ENCODE data around the gene RPS6KL1. TPM values are rescaled to one million over a fixed set of nuclear protein-coding genes. Genes with fewer than 3 reads are reported as not detected.
A peak's percentile ranks its signal among the peaks of the same experiment; 100 is the strongest.

RPS6KL1 gene
- polyA plus RNA-seq, 2 of the 4 experiments (the other 2 are of a cell fraction) = 0.32 to 0.99 TPM

DNA sequence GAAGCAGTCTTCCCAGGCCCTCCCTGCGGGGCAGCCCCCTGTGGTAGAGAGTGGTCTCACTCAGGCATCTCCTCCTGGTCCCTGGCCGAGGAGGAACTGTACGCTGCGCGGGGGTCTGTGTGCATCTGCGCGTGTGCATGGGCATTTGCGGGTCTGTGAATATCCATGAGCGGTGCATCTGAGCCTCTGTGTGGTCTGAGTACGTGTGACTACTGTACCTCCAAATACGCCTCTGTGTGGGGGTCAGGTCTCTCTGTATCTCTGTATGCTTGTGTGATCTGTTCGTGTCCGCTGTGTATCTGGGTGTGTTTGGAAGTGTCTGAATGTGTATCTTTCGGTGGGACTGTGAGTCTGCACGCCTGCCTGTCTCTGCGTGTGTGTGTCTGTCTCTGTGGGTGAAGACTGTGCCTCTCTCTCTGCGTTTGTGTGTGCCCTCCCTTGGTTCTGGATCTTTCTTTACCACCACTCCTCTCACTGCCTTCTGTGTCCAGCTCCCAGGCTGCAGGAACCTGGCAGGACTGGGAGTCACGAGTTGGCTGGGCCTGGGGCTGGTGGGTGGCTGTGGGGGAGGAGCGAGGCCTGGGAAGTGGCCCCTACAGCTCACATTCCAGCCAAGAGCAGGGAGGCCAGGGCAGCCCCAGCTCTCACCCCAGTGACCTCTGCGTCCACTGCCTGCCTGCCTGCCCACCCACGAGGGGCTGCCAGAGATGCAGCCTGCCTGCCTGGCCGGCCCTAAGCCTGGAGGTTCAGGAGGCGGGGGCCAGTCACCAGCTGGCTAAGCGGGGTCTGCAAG is 33.4 kb upstream of the RPS6KL1 start (continued):
- TF ChIP-seq MAZ (IDR thresholded peaks at IDR 0.05; ENCODE audit: borderline replicate concordance, low read depth, low read length) (no peak), CEBPB (IDR thresholded peaks at IDR 0.05) (no peak)

DNA sequence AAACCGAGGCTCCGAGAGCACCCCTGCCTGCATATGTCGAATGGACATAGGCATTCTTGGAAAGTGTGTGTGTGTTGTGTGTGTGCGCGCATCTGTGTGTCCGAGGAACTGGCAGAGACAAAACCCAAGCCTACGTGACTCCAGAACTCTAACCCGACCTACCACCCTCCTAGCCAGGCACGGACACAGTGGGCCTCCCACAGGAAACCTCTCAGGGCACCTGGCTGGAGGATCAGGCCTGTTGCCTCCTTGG is 32.9 kb upstream of the RPS6KL1 start:
- TF ChIP-seq, protein P1, sequence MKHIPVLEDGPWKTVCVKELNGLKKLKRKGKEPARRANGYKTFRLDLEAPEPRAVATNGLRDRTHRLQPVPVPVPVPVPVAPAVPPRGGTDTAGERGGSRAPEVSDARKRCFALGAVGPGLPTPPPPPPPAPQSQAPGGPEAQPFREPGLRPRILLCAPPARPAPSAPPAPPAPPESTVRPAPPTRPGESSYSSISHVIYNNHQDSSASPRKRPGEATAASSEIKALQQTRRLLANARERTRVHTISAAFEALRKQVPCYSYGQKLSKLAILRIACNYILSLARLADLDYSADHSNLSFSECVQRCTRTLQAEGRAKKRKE (CRISPR knock-in tag; IDR thresholded peaks at IDR 0.05; ENCODE audit: low read depth) = no peak
- TF ChIP-seq CHD2 (IDR thresholded peaks at IDR 0.05; ENCODE audit: low read length, partially characterized antibody) (no peak), JUNB (IDR thresholded peaks at IDR 0.05) (no peak), KDM1A (IDR thresholded peaks at IDR 0.05; ENCODE audit: low read depth) (no peak), ESRRA (IDR thresholded peaks at IDR 0.05; ENCODE audit: borderline replicate concordance, low read length) (no peak), NR3C1 (IDR thresholded peaks at IDR 0.05) (no peak)
- WGBS (ENCODE audit: missing lambda C conversion rate) = 88% methylated on average over 8 of the region's 9 CpGs
- Histone ChIP-seq H3K27ac (no peak overlapping the region; a peak in 2 of 6 replicates), H3K4me1 (peaks cover 7% of the 10 kb centered on the region), H3K4me3 (peak overlapping the region; percentile 60; the same call in 1 of the 3 replicates), H3K4me2 (peak overlapping the region; percentile 89), H3K9me3 (no peaks in the 10 kb centered on the region)
- POLR2A ChIA-PET = interaction anchor here (0.6 to 1.0 kb wide), 2 partner anchors 14 to 50 kb away, joined by 3 read pairs; no protein-coding TSS in a partner anchor
- no peak for DNase-seq (ENCODE audit: low read depth in 1 of 2, low spot score in 1 of 2)
- CTCF ChIA-PET = interaction anchor here (1.2 to 11.6 kb wide), 5 partner anchors 11 to 133 kb away, joined by 4 to 105 read pairs (median 8); no protein-coding TSS in a partner anchor
- no peak for ATAC-seq
- FAIRE-seq = no peak

DNA sequence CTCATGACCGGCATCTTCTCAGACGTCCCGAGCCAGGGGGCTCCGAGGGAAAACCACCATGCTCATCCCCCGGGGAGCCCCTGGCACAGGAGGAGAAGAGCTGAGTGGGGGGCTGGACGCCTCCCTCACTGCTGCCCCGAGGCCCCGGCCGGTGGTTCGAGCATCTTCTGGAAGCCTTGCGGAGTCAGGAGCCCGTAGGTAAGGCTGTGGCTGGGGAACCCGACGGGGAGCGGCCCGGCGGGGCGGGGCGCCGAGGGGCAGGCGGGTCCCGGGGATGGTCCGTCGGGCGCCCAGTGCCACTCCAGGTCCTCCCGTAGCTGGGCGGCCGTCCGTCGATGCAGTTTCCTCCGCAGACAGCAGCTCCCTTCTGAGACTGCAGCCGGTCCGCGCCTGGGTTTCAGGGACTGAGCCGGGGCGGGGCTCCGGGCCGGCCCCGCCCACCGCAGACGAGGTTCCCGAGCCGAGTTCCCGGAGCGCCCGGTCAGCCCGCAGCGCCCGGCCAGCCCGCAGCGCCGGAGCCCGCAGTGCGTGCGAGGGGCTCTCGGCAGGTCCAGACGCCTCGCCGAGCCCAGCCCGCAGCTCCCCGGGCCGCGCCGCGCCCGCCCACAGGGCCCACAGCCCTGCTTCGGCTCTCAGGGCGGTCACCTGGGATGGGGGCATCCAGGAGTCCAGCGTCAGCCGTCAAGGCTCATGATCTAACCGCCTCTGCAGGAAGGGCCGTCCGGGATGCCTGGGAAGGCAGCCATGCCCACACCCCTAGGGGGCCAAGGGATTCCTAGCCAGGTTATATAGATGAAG is 32.4 kb upstream of the RPS6KL1 start, which contains the start of gene PGF:
Gene PGF, minus strand, starts transcription at position 369 of the 798 bp plus-strand sequence. Its CDS starts 355 bp downstream, at position 14.
- no peaks in the 10 kb centered on the region for H3K9me3 ChIP-seq
- H3K27ac ChIP-seq = peak within 1 kb of the TSS; percentile 60 to 80; a peak in 5 of 6 replicates
- peak within 1 kb of the TSS; percentile 89 for H3K4me2 ChIP-seq
- peaks cover 11% of the 10 kb centered on the region for H3K4me1 ChIP-seq
- ATAC-seq (peak; percentile 77 to 89), FAIRE-seq (no peak), DNase-seq (ENCODE audit: low read depth in 1 of 2, low spot score in 1 of 2) (peak; percentile 30 to 50)
- peak within 1 kb of the TSS; percentile 60 for H3K4me3 ChIP-seq
- 60% methylated on average over 1 of the region's 73 CpGs for WGBS (ENCODE audit: missing lambda C conversion rate)
- POLR2A ChIA-PET = interaction anchor here (0.6 to 1.0 kb wide), 2 partner anchors 14 to 51 kb away, joined by 3 read pairs; no protein-coding TSS in a partner anchor
- no peak for TF ChIP-seq HDAC2 (IDR thresholded peaks at IDR 0.05)
- TF ChIP-seq POLR2A (IDR thresholded peaks at IDR 0.05; ENCODE audit: low read length) = peak; percentile 64
- CTCF ChIA-PET = interaction anchor here (0.8 to 11.6 kb wide), 6 partner anchors 11 to 133 kb away, joined by 3 to 105 read pairs (median 6); no protein-coding TSS in a partner anchor

DNA sequence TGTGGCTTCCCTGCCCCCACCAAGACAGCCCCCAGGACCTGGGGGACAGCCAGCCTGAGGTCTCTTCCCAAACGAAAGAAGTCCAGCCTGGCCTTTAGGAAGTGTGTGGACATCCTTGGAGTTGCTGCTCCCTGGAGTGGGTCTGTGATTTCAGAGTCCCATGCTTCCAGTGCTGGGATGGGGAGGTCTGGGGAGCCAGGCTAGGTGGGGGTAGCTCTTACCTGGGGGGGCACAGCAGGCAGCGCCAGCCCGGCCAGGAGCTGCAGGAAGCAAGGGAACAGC is 31.8 kb upstream of the RPS6KL1 start:
- CTCF ChIA-PET = interaction anchor here (0.8 to 11.6 kb wide), 6 partner anchors 10 to 134 kb away, joined by 3 to 105 read pairs (median 6); no protein-coding TSS in a partner anchor

More for the DNA sequence above, 31.8 kb upstream of the RPS6KL1 start:
- 38% methylated on average over 1 of the region's 3 CpGs for WGBS (ENCODE audit: missing lambda C conversion rate)
- DNase-seq (ENCODE audit: low read depth in 1 of 2, low spot score in 1 of 2) = no peak
- H3K9me3 ChIP-seq = no peaks in the 10 kb centered on the region
- peak overlapping the region; percentile 89 for H3K4me2 ChIP-seq
- H3K27ac ChIP-seq = peak overlapping the region; percentile 60 to 80; a peak in 4 of 6 replicates
- TF ChIP-seq HDAC2 (IDR thresholded peaks at IDR 0.05) = no peak
- TF ChIP-seq CBX8 (IDR thresholded peaks at IDR 0.05) = no peak
- TF ChIP-seq, protein P2, sequence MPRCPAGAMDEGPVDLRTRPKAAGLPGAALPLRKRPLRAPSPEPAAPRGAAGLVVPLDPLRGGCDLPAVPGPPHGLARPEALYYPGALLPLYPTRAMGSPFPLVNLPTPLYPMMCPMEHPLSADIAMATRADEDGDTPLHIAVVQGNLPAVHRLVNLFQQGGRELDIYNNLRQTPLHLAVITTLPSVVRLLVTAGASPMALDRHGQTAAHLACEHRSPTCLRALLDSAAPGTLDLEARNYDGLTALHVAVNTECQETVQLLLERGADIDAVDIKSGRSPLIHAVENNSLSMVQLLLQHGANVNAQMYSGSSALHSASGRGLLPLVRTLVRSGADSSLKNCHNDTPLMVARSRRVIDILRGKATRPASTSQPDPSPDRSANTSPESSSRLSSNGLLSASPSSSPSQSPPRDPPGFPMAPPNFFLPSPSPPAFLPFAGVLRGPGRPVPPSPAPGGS (IDR thresholded peaks at IDR 0.05) = no peak
- no peak for TF ChIP-seq SREBF2 (IDR thresholded peaks at IDR 0.05)
- TF ChIP-seq RAD21 (conservative IDR thresholded peaks at IDR 0.05 in 1 of 2, IDR thresholded peaks at IDR 0.05 in 1 of 2) = no peak
- TF ChIP-seq MAZ (IDR thresholded peaks at IDR 0.05; ENCODE audit: borderline replicate concordance, low read depth, low read length) = no peak
- TF ChIP-seq RARB (CRISPR knock-in tag; IDR thresholded peaks at IDR 0.05) = no peak
- TF ChIP-seq NPAS2 (CRISPR knock-in tag; IDR thresholded peaks at IDR 0.05; ENCODE audit: borderline replicate concordance) = no peak
- no peak for TF ChIP-seq HOXB13 (CRISPR knock-in tag; IDR thresholded peaks at IDR 0.05; ENCODE audit: low read depth)
- no peak for TF ChIP-seq EHF (CRISPR knock-in tag; IDR thresholded peaks at IDR 0.05)
- TF ChIP-seq, protein P3, sequence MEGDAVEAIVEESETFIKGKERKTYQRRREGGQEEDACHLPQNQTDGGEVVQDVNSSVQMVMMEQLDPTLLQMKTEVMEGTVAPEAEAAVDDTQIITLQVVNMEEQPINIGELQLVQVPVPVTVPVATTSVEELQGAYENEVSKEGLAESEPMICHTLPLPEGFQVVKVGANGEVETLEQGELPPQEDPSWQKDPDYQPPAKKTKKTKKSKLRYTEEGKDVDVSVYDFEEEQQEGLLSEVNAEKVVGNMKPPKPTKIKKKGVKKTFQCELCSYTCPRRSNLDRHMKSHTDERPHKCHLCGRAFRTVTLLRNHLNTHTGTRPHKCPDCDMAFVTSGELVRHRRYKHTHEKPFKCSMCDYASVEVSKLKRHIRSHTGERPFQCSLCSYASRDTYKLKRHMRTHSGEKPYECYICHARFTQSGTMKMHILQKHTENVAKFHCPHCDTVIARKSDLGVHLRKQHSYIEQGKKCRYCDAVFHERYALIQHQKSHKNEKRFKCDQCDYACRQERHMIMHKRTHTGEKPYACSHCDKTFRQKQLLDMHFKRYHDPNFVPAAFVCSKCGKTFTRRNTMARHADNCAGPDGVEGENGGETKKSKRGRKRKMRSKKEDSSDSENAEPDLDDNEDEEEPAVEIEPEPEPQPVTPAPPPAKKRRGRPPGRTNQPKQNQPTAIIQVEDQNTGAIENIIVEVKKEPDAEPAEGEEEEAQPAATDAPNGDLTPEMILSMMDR (IDR thresholded peaks at IDR 0.05) = no peak
- no peak for TF ChIP-seq EHMT2 (IDR thresholded peaks at IDR 0.05; ENCODE audit: low read depth)
- TF ChIP-seq RFX5 (IDR thresholded peaks at IDR 0.05) = no peak
- TF ChIP-seq POLR2A (IDR thresholded peaks at IDR 0.05; ENCODE audit: low read length) = no peak
- TF ChIP-seq JUN (IDR thresholded peaks at IDR 0.05) = no peak
- no peak for FAIRE-seq
- POLR2A ChIA-PET = interaction anchor here (1.0 kb wide), 1 partner anchor 13 kb away, joined by 3 read pairs; no protein-coding TSS in a partner anchor
- peak; percentile 10 to 29; a peak in 4 of 6 replicates for ATAC-seq
- peak overlapping the region; percentile 60 for H3K4me3 ChIP-seq
- H3K4me1 ChIP-seq = peaks cover 11% of the 10 kb centered on the region

Measured in A549 (cell line).